Stomach smooth muscle (tissue), 2 donors: ENCODE results near the gene C11orf54.

Source experiments
- H3K27ac ChIP-seq: one replicate; pipeline ENCODE4 v1.7.0; 2013; ENCODE audit warnings: mild to moderate bottlenecking, low read length, inconsistent platforms
- H3K27me3 ChIP-seq, 2 donors: one replicate each; pipeline ENCODE4 v1.7.0; 2013; ENCODE audit warnings: low read length in 2 of 2; ENCODE audit not compliant: insufficient read depth in 2 of 2, control insufficient read depth in 1 of 2
- H3K36me3 ChIP-seq, 2 donors: one replicate each; pipeline ENCODE4 v1.7.0; 2013; ENCODE audit warnings: low read length in 2 of 2; ENCODE audit not compliant: control insufficient read depth in 2 of 2, insufficient read depth in 2 of 2
- H3K4me1 ChIP-seq: one replicate; pipeline ENCODE4 v1.7.0; 2013; ENCODE audit warnings: low read length; ENCODE audit not compliant: control insufficient read depth, insufficient read depth
- H3K4me3 ChIP-seq, 2 donors: one replicate each; pipeline ENCODE4 v1.7.0; 2013; ENCODE audit warnings: low read length in 2 of 2
- H3K9ac ChIP-seq, 2 donors: one replicate each; pipeline ENCODE4 v1.7.0; 2013; ENCODE audit warnings: low read length in 2 of 2, mild to moderate bottlenecking in 1 of 2
- H3K9me3 ChIP-seq, 2 donors: one replicate each; pipeline ENCODE4 v1.7.0; 2013; ENCODE audit warnings: low read length in 2 of 2; ENCODE audit not compliant: control insufficient read depth in 2 of 2
- donor health status: healthy.
- donor health status: Pancreatic carcinoma.

C11orf54 gene

GRCh38 chr11:93784145-93784934 is 42.9 kb downstream of the C11orf54 start, which contains the start of gene MED17:
MED17 (plus strand) TSS chr11:93784282; CDS start chr11:93784514, 232 bp downstream.
- peak within 1 kb of the TSS; percentile 64 to 97 for H3K4me3 ChIP-seq
- H3K9me3 ChIP-seq: no peaks in the 10 kb centered on the region
- H3K27me3 ChIP-seq: no peaks in the 10 kb centered on the region
- peak within 1 kb of the TSS; percentile 90 for H3K27ac ChIP-seq
- H3K36me3 ChIP-seq: peaks cover under 1 to 5% of the 10 kb centered on the region in 2 donors
- peak within 1 kb of the TSS; percentile 68 to 98 for H3K9ac ChIP-seq
- peaks cover 21% of the 10 kb centered on the region for H3K4me1 ChIP-seq

- peak overlapping the region; percentile 90 for H3K27ac ChIP-seq
- peak overlapping the region; percentile 64 to 97 for H3K4me3 ChIP-seq
- no peaks in the 10 kb centered on the region for H3K27me3 ChIP-seq
- no peaks in the 10 kb centered on the region for H3K9me3 ChIP-seq
- peaks cover 21% of the 10 kb centered on the region for H3K4me1 ChIP-seq
- H3K36me3 ChIP-seq: peaks cover 5 to 11% of the 10 kb centered on the region in 2 donors
- H3K9ac ChIP-seq: peak overlapping the region; percentile 68 to 98
These were observed 43.5 kb downstream of the C11orf54 start for GRCh38 chr11:93784935-93785360.

- H3K4me3 ChIP-seq: no peak overlapping the region
- H3K9ac ChIP-seq: no peak overlapping the region
- no peaks in the 10 kb centered on the region for H3K9me3 ChIP-seq
- peaks cover 5% of the 10 kb centered on the region for H3K4me1 ChIP-seq
- peaks cover 45 to 57% of the 10 kb centered on the region in 2 donors for H3K36me3 ChIP-seq
- H3K27ac ChIP-seq: no peak overlapping the region
- no peaks in the 10 kb centered on the region for H3K27me3 ChIP-seq
These were observed 50.0 kb downstream of the C11orf54 start for GRCh38 chr11:93791493-93791892.

GRCh38 chr11:93796441-93797231 is 55.2 kb downstream of the C11orf54 start:
- no peak overlapping the region for H3K9ac ChIP-seq
- H3K27me3 ChIP-seq: no peaks in the 10 kb centered on the region
- no peak overlapping the region for H3K4me3 ChIP-seq
- no peaks in the 10 kb centered on the region for H3K9me3 ChIP-seq
- peaks cover 46 to 52% of the 10 kb centered on the region in 2 donors for H3K36me3 ChIP-seq
- no peaks in the 10 kb centered on the region for H3K4me1 ChIP-seq
- no peak overlapping the region for H3K27ac ChIP-seq

- H3K27me3 ChIP-seq: no peaks in the 10 kb centered on the region
- H3K27ac ChIP-seq: no peak overlapping the region
- no peak overlapping the region for H3K4me3 ChIP-seq
- H3K36me3 ChIP-seq: peaks cover 33 to 47% of the 10 kb centered on the region in 2 donors
- no peaks in the 10 kb centered on the region for H3K4me1 ChIP-seq
- no peak overlapping the region for H3K9ac ChIP-seq
- H3K9me3 ChIP-seq: no peaks in the 10 kb centered on the region
These were observed 59.9 kb downstream of the C11orf54 start for GRCh38 chr11:93801366-93801765.

GRCh38 chr11:93804879-93805278 is 63.4 kb downstream of the C11orf54 start:
- Histone ChIP-seq H3K36me3 (peaks cover 35 to 47% of the 10 kb centered on the region in 2 donors), H3K9ac (no peak overlapping the region), H3K27me3 (no peaks in the 10 kb centered on the region), H3K27ac (no peak overlapping the region), H3K9me3 (no peaks in the 10 kb centered on the region), H3K4me1 (no peaks in the 10 kb centered on the region), H3K4me3 (no peak overlapping the region)

GRCh38 chr11:93807980-93808379 is 66.5 kb downstream of the C11orf54 start:
- Histone ChIP-seq H3K36me3 (peaks cover 42 to 54% of the 10 kb centered on the region in 2 donors), H3K4me3 (no peak overlapping the region), H3K9ac (no peak overlapping the region), H3K27ac (no peak overlapping the region), H3K27me3 (no peaks in the 10 kb centered on the region), H3K4me1 (no peaks in the 10 kb centered on the region), H3K9me3 (no peaks in the 10 kb centered on the region)

GRCh38 chr11:93813974-93814373 is 72.5 kb downstream of the C11orf54 start:
- Histone ChIP-seq H3K4me1 (peaks cover 2% of the 10 kb centered on the region), H3K27me3 (no peaks in the 10 kb centered on the region), H3K4me3 (no peak overlapping the region), H3K27ac (no peak overlapping the region), H3K9ac (no peak overlapping the region), H3K36me3 (peaks cover 37 to 43% of the 10 kb centered on the region in 2 donors), H3K9me3 (no peaks in the 10 kb centered on the region)
